Fibroblast of skin of left biceps (primary cell): ENCODE results near the gene GRB10.

Experiments
- DNase-seq, 2 experiments: peaks; one replicate each; pipeline ENCODE4 v3.0.0-alpha.2; 2013; ENCODE audit warnings: low read depth in 2 of 2

Gene GRB10

DNA sequence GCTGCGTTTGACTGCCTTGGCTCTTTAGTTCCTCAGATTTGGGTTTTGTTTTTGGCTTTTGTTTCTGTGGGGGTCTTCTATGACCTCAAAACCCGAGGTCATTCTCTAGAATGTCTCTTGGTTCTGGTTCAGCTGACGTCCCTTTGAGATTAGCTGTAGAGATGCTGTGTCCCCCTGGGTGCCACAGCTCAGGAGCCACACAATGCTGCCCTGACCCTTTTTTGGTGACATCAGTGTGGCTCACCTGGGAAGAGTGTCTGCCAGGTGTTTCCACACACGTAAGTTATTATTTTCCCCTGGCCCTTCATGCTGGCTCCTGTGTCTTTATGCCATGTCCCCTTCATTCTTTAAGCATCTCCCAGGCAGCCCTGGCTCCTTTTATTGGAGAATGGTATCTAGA, 127.7 kb downstream of the GRB10 start:
- DNase-seq = no peak

DNA sequence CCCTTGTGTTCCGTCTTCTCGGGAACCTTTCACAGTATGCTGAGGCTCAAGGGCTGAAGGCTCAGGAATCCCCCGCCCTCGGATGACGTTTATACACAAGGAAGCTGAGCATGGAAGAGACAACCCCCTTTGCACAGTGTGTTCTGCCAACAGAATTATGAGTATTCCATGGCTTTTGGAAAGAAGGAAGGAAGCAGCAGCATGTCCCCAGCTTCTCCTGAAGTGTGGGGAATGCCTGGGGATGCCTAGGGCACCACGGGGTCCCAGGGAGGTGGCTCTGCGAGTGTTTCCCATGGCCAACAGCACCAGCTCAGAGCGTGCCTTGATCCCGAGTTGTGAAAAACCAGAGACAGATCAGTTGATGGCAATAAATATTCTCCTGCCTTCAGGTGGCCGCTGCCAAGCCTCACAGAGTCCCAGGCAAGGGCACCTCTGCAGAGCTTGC, 128.7 kb downstream of the GRB10 start:
- DNase-seq = no peak

DNA sequence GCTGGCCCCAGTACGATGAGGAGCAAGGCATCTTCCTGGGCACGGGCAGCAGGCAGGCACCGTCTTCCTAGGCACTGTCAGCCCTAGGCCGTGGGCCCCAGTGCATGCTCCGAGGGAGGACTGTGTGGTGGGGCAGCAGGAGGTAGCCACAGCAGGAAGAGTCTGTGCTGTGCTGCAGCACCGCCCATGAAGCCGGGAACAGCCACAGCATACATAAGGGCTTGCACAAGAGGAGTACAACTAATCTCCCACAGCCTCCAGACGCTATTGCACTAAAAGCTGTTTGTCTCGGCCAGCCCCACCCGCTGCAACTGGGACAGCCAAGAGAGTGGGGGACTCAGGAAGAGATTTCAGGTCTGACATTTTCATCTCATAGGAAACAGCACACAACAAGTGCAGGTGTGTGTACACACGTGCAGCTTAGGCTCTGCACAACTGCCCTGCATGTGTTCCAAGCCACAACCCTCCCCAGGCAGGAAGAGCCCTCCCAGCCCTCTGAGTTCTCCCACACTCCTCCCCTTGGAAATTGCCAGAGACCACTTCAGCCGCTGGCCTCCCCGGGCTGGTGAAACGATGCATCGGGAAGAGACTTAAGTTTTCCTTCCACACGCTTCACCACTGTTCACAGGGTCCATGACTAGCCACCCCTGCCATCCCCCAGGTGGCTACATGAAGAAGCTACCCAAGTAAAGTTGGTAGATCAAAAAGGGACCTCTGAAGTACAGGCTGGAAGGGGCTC, 129.4 kb downstream of the GRB10 start:
- DNase-seq = no peak

- no peak for DNase-seq
Measured at GRCh38 chr7:50652400-50653125, 130.1 kb downstream of the GRB10 start.

DNA sequence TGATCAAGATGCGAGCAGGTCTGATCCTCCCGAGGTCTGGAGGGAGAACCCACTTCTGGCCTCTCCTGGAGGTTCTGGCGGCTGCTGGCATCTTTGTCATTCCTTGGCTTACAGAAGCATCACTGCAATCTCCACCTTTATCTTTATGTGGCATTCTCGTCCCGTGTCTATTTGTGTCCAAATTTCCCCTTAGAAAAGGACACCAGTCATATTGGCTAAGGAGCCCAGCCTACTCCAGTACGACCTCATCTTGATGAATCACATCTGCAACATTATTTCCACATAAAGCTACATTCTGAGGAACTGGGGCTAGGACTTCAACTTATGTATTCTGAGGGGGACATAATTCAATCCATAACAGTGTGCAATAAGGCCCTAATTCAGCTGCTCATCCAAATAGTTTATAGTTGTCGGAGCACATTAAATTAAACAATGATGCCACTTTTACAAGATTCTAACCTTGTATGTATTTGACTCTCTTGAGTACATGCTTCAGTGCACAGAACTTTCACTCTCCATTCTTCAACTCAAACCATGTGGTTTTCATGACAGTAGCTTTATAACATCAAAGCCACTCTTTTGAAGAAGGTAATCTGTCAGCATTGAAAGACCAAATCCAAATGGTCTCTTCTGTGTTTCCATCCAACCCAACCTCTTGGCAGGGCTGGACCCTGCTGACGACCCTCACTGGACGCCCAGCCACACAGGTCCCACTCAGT, 131.3 kb downstream of the GRB10 start:
- DNase-seq = no peak

- no peak for DNase-seq
Measured at GRCh38 chr7:50650057-50650664, 132.5 kb downstream of the GRB10 start.

- no peak for DNase-seq
Measured at GRCh38 chr7:50649259-50649885, 133.3 kb downstream of the GRB10 start.

DNA sequence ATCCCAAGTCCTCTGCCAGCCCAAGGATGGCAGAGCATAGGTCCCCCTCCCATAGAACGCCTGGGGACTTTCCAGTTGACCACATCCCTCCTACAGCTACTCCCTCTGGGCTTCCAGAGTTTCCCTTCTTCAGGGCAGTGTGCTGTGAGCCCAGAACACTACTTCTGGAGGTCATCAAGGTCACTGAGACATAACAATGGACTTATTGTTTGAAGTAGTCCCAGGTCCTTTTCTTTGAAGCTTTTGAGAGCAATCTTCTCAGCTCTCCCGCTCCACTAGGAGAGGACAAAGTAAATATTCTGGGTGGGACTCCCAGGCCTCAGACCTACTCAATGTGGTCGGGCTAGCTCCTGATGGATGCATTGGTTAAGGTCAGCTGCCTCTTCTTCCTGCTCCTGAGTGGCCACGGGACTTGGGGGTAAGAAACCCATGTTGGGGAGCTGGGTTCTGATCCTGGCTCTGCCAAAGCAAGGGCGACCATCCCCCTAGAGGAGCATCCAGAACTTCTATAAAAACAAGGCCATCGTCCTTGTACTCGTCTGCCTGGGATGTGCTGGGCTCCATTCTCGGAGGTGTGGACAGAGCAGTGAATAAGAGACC, 134.0 kb downstream of the GRB10 start:
- no peak for DNase-seq

GRCh38 chr7:50648076-50648475, 134.6 kb downstream of the GRB10 start:
- DNase-seq = no peak

GRCh38 chr7:50647286-50647980, 135.3 kb downstream of the GRB10 start:
- DNase-seq = no peak

GRCh38 chr7:50646069-50646468, 136.6 kb downstream of the GRB10 start:
- DNase-seq = no peak

- DNase-seq = no peak
Measured at GRCh38 chr7:50645186-50645585, 137.5 kb downstream of the GRB10 start.

- no peak for DNase-seq
Measured at GRCh38 chr7:50644586-50644985, 138.1 kb downstream of the GRB10 start.

GRCh38 chr7:50644114-50644513, 138.6 kb downstream of the GRB10 start:
- no peak for DNase-seq

- no peak for DNase-seq
Measured at GRCh38 chr7:50641442-50642405, 141.0 kb downstream of the GRB10 start.

- DNase-seq = no peak
Measured at GRCh38 chr7:50640779-50641178, 141.9 kb downstream of the GRB10 start.

GRCh38 chr7:50640256-50640655, 142.4 kb downstream of the GRB10 start:
- DNase-seq = no peak

DNA sequence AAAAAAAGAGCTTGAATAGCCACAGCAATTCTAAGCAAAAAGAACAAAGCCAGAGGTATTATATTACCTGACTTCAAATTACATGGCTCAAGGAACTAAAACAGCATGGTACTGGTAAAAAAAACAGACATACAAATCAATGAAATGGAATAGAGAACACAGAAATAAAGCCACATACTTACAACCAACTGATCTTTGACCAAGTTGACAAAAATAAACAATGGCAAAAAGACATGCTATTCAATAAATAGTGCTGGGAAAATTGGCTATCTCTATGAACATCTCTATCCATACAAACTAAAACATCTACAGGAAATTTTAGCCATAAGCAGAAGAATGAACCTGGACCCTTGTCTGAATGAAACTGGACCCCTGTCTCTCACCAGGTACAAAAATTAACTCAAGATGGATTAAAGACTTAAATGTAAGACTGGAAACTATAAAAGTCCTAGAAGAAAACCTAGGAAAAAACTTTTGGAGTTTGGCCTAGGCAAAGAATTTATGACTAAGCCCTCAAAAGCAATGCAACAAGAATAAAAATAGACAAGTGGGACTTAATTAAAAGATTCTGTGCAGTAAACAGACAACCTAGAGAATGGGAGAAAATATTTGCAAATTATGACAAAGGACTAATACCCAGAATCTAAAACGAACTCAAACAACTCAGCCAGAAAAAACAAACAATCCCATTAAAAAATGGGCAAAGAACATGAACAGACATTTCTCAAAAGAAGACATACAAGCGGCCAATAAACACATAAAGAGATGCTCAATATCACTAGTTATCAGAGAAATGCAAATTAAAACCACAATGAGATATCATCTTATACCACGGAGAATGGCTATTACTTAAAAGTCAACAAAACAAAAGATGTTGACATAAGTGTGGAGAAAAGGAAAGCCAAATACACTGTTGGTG, 144.7 kb downstream of the GRB10 start:
- DNase-seq = no peak
